AG09309 (cell line): ENCODE data around the gene TLR2.

Experiments
- DNase-seq: peaks from one replicate; pipeline ENCODE4 v3.0.0-alpha.2; 2010; ENCODE audit warnings: low read depth
- H3K4me3 ChIP-seq: 2 replicates; pipeline ENCODE4 v1.5.1; 2011; ENCODE audit warnings: mild to moderate bottlenecking, low read depth, low read length, moderate library complexity; ENCODE audit not compliant: control insufficient read depth
- TF ChIP-seq, protein P1 (sequence below): IDR thresholded peaks from 2 replicates; pipeline ENCODE4 v1.5.1; 2011; ENCODE audit warnings: mild to moderate bottlenecking, low read depth, low read length, inconsistent platforms; ENCODE audit not compliant: insufficient read depth, control insufficient read depth; ENCODE audit errors: missing control alignments

Gene TLR2

DNA sequence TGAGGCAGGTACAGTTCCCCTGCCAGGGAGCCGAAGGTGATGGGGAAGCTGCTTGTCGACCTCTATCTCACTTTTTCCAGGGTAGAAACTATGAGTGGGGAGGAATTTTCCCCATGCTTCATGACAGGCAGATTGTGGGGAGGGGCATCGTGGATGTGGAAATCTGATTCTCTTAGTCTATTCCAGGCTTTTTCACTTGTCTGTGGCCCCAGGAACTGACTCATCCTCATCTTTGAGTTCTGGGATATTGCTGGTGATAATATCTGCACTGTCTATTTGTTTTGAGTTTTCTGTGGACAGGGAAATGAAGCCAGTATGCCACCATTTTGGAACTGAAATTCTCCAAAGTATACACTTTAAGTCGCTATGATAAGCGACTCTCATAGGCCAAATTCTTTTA is 7.6 kb upstream of the TLR2 start:
- TF ChIP-seq, protein P1, sequence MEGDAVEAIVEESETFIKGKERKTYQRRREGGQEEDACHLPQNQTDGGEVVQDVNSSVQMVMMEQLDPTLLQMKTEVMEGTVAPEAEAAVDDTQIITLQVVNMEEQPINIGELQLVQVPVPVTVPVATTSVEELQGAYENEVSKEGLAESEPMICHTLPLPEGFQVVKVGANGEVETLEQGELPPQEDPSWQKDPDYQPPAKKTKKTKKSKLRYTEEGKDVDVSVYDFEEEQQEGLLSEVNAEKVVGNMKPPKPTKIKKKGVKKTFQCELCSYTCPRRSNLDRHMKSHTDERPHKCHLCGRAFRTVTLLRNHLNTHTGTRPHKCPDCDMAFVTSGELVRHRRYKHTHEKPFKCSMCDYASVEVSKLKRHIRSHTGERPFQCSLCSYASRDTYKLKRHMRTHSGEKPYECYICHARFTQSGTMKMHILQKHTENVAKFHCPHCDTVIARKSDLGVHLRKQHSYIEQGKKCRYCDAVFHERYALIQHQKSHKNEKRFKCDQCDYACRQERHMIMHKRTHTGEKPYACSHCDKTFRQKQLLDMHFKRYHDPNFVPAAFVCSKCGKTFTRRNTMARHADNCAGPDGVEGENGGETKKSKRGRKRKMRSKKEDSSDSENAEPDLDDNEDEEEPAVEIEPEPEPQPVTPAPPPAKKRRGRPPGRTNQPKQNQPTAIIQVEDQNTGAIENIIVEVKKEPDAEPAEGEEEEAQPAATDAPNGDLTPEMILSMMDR = no peak
- DNase-seq = no peak
- H3K4me3 ChIP-seq = no peak overlapping the region

DNA sequence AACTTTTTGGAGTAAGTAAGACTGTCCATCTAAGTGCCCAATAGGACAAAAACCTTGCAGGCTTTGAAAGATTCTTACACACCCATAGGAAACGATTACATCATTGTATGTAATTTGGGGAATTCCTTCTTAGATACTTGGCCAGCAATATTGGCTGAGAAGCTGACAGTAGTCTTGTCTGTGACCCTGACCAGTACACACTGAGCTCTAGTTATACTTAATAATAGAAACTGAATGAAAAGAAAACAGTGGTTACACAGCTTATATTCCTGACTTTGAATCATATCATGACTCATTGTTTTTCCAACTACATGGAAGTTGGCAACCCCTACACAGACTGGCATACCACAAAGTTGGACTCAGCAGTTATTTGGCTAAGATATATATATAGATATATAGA is 7.1 kb upstream of the TLR2 start:
- TF ChIP-seq, protein P1 = no peak
- peak; percentile 29 for DNase-seq
- no peak overlapping the region for H3K4me3 ChIP-seq

GRCh38 chr4:153679486-153679885 is 4.6 kb upstream of the TLR2 start:
- TF ChIP-seq, protein P1 = no peak
- no peak for DNase-seq
- H3K4me3 ChIP-seq = no peak overlapping the region

DNA sequence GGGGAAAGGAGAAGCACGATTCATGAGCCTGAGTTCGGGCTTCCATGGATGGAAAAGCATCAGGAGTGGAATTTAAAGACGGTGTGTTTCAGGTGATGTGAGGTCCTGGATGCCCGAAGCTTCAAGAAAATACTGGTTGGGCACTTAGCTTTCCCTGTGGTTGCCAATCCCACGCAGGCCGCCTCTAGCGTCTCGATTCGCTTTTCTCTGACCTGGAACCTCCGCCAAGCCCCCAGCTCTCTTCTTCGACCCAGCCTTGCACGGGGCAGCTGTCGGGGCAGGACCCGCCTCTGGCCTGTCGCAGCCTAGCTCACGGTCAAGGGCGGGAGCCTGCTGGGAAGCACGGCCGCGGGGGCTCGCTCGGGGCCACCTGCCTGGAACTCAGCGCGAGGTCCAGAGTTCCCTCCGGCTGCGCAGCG is 308 bp upstream of the TLR2 start:
- DNase-seq = no peak
- TF ChIP-seq, protein P1 = no peak
- H3K4me3 ChIP-seq = peak overlapping the region; percentile 32

DNA sequence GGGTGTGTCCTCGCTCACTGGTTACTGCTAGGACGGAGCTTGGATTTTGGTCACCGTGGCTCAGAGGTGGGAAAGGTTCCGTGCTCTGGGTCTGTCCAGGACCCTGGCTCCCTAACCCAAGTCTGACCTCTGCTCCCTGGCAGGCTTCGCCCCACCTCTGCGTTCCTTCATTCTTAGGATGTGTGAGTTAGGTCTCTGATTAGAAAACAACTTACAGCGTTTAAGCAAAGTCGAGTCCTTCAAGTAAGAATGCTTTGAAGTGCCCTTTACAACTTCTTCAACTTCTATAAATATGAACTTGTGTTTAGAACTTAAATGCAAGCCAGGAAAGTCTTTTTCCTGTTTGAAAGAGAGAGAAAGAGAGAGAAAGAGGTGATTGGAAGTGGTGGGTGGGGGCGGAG is 891 bp downstream of the TLR2 start:
- no peak for DNase-seq
- H3K4me3 ChIP-seq = peak overlapping the region; percentile 32
- TF ChIP-seq, protein P1 = no peak

DNA sequence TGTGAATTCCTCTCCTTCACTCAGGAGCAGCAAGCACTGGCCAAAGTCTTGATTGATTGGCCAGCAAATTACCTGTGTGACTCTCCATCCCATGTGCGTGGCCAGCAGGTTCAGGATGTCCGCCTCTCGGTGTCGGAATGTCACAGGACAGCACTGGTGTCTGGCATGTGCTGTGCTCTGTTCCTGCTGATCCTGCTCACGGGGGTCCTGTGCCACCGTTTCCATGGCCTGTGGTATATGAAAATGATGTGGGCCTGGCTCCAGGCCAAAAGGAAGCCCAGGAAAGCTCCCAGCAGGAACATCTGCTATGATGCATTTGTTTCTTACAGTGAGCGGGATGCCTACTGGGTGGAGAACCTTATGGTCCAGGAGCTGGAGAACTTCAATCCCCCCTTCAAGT is 20.4 kb downstream of the TLR2 start:
- H3K4me3 ChIP-seq = no peak overlapping the region
- TF ChIP-seq, protein P1 = no peak
- DNase-seq = no peak
